Testis (tissue), 3 donors: ENCODE results near the gene SH3RF1. TPM values are rescaled to one million over a fixed set of nuclear protein-coding genes. Genes with fewer than 3 reads are reported as not detected.

Experiments
- DNase-seq: peaks from one replicate; pipeline ENCODE4 v3.0.0-alpha.2; 2019
- H3K27ac ChIP-seq, 2 donors: fragments of 200-600 bp; sonication (generic); one replicate each; pipeline ENCODE4 v1.5.1; 2019
- H3K27me3 ChIP-seq: fragments of 200-600 bp; sonication (generic); one replicate; pipeline ENCODE4 v1.5.1; 2019
- H3K36me3 ChIP-seq: fragments of 200-600 bp; sonication (generic); one replicate; pipeline ENCODE4 v1.5.1; 2017; ENCODE audit warnings: low read depth; ENCODE audit errors: missing control alignments
- H3K4me1 ChIP-seq: fragments of 200-600 bp; sonication (generic); one replicate; pipeline ENCODE4 v1.5.1; 2019
- H3K4me3 ChIP-seq, 2 donors: fragments of 200-600 bp; sonication (generic); one replicate each; pipeline ENCODE4 v1.5.1; 2017 to 2019
- H3K9me3 ChIP-seq: fragments of 200-600 bp; sonication (generic); one replicate; pipeline ENCODE4 v1.5.1; 2017
- POLR2A ChIP-seq: fragments of 450-650 bp; IDR thresholded peaks from one replicate; pipeline ENCODE4 v1.6.1; 2017; ENCODE audit warnings: antibody characterized with exemption, mild to moderate bottlenecking, moderate library complexity
- WGBS, 2 donors: methylation state at CpG; one replicate each; pipeline ENCODE4 v1.1.5; 2018; 5-methylcytosine and 5-hydroxymethylcytosine counted together
- intact Hi-C: fragments of 100-400 bp; cut with DNase I; formaldehyde crosslinking; loops from one replicate; pipeline ENCODE4 v1.15.1; 2023; ENCODE audit warnings: low total_unique reads
- polyA plus RNA-seq: library from polyadenylated mRNA; stranded (reverse); fragments of 350-450 nt; fragmentation: Illumina TruSeq; extraction: RNeasy Lipid Tissue Mini Kit (QIAGEN cat#74804); gene quantifications from one replicate; pipeline ENCODE4 v1.2.3, GENCODE V29; 2014; ENCODE audit warnings: low read depth, low replicate concordance; ENCODE audit not compliant: insufficient read depth
- total RNA-seq, 2 donors: library from RNA; depleted of rRNA; stranded (reverse); fragments of >200 nt; gene quantifications; one replicate each; pipeline ENCODE4 v1.2.3, GENCODE V29; 2016
- TF ChIP-seq, protein P1 (sequence below), 3 experiments: fragments of 450-650 bp in 2 of 3; fragments of 200-600 bp in 1 of 3; sonication (generic) in 1 of 3; IDR thresholded peaks; one replicate each; pipeline ENCODE4 v1.5.1; 2016 to 2019; ENCODE audit warnings: antibody characterized with exemption in 3 of 3, mild to moderate bottlenecking in 2 of 3, moderate library complexity in 1 of 3

SH3RF1 gene
- total and polyA plus RNA-seq, 3 donors from 2014 or later = 15.1 to 38.9 (median 26.4) TPM

DNA sequence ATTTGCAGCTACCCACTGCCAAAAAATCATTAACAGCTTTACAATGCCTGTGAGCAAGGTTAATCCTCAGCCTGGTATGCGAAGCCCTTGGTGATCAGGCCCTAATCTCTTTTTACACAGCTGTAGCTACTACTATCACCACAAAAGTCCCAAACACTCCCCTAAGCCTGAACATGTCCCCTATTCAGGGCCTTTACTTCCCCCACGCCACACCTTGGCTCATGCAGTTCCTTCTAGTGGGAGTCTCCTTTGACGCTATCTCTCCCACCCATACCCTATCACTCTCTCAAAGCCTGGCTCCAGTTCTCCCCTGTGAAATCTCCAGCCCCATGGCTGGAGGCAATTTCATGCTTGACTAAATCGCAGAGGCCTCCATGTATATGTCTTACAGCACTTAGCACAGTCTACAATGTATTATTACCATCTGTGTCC is 170.1 kb downstream of the SH3RF1 start:
- Histone ChIP-seq H3K27me3 (no peaks in the 10 kb centered on the region), H3K27ac (peak overlapping the region in 1 of 2 donors; percentile 79), H3K36me3 (no peaks in the 10 kb centered on the region), H3K4me1 (peaks cover 15% of the 10 kb centered on the region), H3K4me3 (no peak overlapping the region), H3K9me3 (no peaks in the 10 kb centered on the region)
- DNase-seq = no peak
- WGBS, 2 donors = 66 to 89% methylated on average over 4 of the region's 4 CpGs
- intact Hi-C loops = no loop called here
- TF ChIP-seq POLR2A = no peak
- TF ChIP-seq, protein P1, sequence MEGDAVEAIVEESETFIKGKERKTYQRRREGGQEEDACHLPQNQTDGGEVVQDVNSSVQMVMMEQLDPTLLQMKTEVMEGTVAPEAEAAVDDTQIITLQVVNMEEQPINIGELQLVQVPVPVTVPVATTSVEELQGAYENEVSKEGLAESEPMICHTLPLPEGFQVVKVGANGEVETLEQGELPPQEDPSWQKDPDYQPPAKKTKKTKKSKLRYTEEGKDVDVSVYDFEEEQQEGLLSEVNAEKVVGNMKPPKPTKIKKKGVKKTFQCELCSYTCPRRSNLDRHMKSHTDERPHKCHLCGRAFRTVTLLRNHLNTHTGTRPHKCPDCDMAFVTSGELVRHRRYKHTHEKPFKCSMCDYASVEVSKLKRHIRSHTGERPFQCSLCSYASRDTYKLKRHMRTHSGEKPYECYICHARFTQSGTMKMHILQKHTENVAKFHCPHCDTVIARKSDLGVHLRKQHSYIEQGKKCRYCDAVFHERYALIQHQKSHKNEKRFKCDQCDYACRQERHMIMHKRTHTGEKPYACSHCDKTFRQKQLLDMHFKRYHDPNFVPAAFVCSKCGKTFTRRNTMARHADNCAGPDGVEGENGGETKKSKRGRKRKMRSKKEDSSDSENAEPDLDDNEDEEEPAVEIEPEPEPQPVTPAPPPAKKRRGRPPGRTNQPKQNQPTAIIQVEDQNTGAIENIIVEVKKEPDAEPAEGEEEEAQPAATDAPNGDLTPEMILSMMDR (IDR thresholded peaks at IDR 0.05) = no peak

GRCh38 chr4:169099771-169100180 is 171.0 kb downstream of the SH3RF1 start:
- Histone ChIP-seq H3K4me1 (peaks cover 15% of the 10 kb centered on the region), H3K27me3 (no peaks in the 10 kb centered on the region), H3K4me3 (no peak overlapping the region), H3K27ac (peak overlapping the region in 1 of 2 donors; percentile 79), H3K36me3 (no peaks in the 10 kb centered on the region), H3K9me3 (no peaks in the 10 kb centered on the region)
- intact Hi-C loops = no loop called here
- no peak for TF ChIP-seq POLR2A
- TF ChIP-seq, protein P1 (IDR thresholded peaks at IDR 0.05) = no peak
- 31 to 53% methylated on average over 3 of the region's 3 CpGs for whole genome bisulfite sequencing, 2 donors
- DNase-seq = peak; percentile 60

GRCh38 chr4:169098969-169099690 is 171.6 kb downstream of the SH3RF1 start:
- WGBS, 2 donors = 80 to 83% methylated on average over 4 of the region's 4 CpGs
- intact Hi-C loops = no loop called here
- Histone ChIP-seq H3K4me1 (peaks cover 15% of the 10 kb centered on the region), H3K4me3 (no peak overlapping the region), H3K36me3 (no peaks in the 10 kb centered on the region), H3K27ac (peak overlapping the region in 1 of 2 donors; percentile 66), H3K9me3 (no peaks in the 10 kb centered on the region), H3K27me3 (no peaks in the 10 kb centered on the region)
- DNase-seq = no peak
- TF ChIP-seq, protein P1 (IDR thresholded peaks at IDR 0.05) = no peak
- TF ChIP-seq POLR2A = no peak

DNA sequence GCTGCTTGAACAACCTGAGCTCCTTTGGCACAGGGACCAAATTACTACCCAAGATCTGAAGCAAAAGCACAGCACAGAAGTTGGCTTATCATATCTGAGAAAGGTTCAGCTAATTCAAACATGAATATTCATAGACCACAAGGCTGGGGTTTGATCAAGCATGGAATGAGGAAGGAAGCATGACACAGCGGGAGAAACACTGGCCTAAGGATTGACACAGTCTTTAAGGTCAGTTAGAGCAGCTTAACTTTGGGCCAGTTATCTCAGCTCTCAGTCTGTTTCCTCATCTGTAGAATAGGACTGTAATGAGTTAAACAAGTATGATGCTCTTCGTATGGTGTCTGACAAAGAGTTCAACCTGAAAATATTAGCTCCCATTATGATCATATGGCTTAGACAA is 172.2 kb downstream of the SH3RF1 start:
- no peaks in the 10 kb centered on the region for H3K9me3 ChIP-seq
- H3K27me3 ChIP-seq = no peaks in the 10 kb centered on the region
- TF ChIP-seq, protein P1 (IDR thresholded peaks at IDR 0.05) = no peak
- no peak for TF ChIP-seq POLR2A
- WGBS, 2 donors = 69 to 87% methylated on average over 2 of the region's 2 CpGs
- no peak overlapping the region for H3K4me3 ChIP-seq
- no peaks in the 10 kb centered on the region for H3K36me3 ChIP-seq
- DNase-seq = no peak
- intact Hi-C loops = no loop called here
- H3K27ac ChIP-seq = peak overlapping the region in 1 of 2 donors; percentile 66
- H3K4me1 ChIP-seq = peaks cover 15% of the 10 kb centered on the region

DNA sequence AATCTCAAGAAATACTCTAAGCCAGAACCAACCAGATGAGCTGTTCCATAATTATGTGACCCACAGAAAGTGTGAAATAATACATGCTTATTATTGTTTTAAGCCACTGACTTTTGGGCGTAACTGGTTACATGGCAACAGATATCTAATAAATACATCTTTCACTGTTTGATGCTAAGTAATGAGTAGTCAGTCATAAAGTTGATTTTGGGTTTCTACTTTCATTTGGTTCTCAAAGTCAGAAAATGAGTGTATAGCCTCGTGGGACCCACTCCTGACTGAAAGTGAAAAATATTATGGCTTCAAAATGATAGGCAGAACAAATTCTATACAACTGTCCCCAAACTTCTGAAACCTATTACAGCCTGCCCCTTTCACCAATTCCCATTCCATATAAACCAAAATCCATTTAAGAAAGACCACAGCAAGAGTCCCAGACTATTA is 172.7 kb downstream of the SH3RF1 start:
- intact Hi-C loops = no loop called here
- no peaks in the 10 kb centered on the region for H3K36me3 ChIP-seq
- TF ChIP-seq, protein P1 (IDR thresholded peaks at IDR 0.05) = no peak
- TF ChIP-seq POLR2A = no peak
- H3K4me3 ChIP-seq = no peak overlapping the region
- peak overlapping the region in 1 of 2 donors; percentile 66 for H3K27ac ChIP-seq
- no peaks in the 10 kb centered on the region for H3K9me3 ChIP-seq
- H3K27me3 ChIP-seq = no peaks in the 10 kb centered on the region
- WGBS, 2 donors = 91 to 100% methylated on average over 2 of the region's 2 CpGs
- no peak for DNase-seq
- peaks cover 15% of the 10 kb centered on the region for H3K4me1 ChIP-seq
